NCI-H2081 (cell line): Measurements from ENCODE around the gene UBTFL1.
"Not testable (repeated sequence)": the region's sequence is repeated elsewhere in the genome, so short reads cannot be mapped to it uniquely, and the experiment has no call there.

Source experiments
- DNase-seq, 2 experiments: peaks; one replicate each; lab custom pipeline; 2025; lab: John Stamatoyannopoulos, UW

UBTFL1 gene

GRCh38 chr11:90085650-90086049 lies at the start of gene UBTFL1:
TSS of gene UBTFL1 (plus strand) at chr11:90085950. CDS start at chr11:90085950, 0 bp downstream.
- DNase-seq = not testable (repeated sequence)

GRCh38 chr11:90051591-90052209 lies 34.0 kb upstream of the UBTFL1 start:
- DNase-seq = not testable (repeated sequence)

GRCh38 chr11:90052311-90052710 lies 33.4 kb upstream of the UBTFL1 start:
- DNase-seq = not testable (repeated sequence)

GRCh38 chr11:90053545-90053944 lies 32.2 kb upstream of the UBTFL1 start:
- DNase-seq = not testable (repeated sequence)

- not testable (repeated sequence) for DNase-seq
These were observed 3.0 kb downstream of the UBTFL1 start for GRCh38 chr11:90088731-90089130.

GRCh38 chr11:90095230-90095924 lies 9.6 kb downstream of the UBTFL1 start:
- not testable (repeated sequence) for DNase-seq

GRCh38 chr11:90098261-90098660 lies 12.5 kb downstream of the UBTFL1 start:
- DNase-seq = not testable (repeated sequence)

- no peak for DNase-seq
These were observed 14.7 kb downstream of the UBTFL1 start for GRCh38 chr11:90100431-90100830.

GRCh38 chr11:90113541-90113940 lies 27.8 kb downstream of the UBTFL1 start:
- DNase-seq = no peak

- DNase-seq = no peak
These were observed 34.4 kb downstream of the UBTFL1 start for GRCh38 chr11:90120191-90120590.

- no peak for DNase-seq
These were observed 38.6 kb downstream of the UBTFL1 start for GRCh38 chr11:90124371-90124770.

GRCh38 chr11:90124946-90125345 lies 39.2 kb downstream of the UBTFL1 start:
- no peak for DNase-seq

GRCh38 chr11:90133560-90134477 lies 48.1 kb downstream of the UBTFL1 start:
- no peak for DNase-seq

GRCh38 chr11:90134478-90135003 lies 48.8 kb downstream of the UBTFL1 start, which contains the start of gene NAALAD2:
TSS of gene NAALAD2 (plus strand) at chr11:90134663. CDS start at chr11:90134759, 96 bp downstream.
- peak; percentile 40 to 66 for DNase-seq

- no peak for DNase-seq
These were observed 49.3 kb downstream of the UBTFL1 start for GRCh38 chr11:90135016-90135415.
